ENCODE measurements around the gene UNC5CL.

Gene UNC5CL

DNA sequence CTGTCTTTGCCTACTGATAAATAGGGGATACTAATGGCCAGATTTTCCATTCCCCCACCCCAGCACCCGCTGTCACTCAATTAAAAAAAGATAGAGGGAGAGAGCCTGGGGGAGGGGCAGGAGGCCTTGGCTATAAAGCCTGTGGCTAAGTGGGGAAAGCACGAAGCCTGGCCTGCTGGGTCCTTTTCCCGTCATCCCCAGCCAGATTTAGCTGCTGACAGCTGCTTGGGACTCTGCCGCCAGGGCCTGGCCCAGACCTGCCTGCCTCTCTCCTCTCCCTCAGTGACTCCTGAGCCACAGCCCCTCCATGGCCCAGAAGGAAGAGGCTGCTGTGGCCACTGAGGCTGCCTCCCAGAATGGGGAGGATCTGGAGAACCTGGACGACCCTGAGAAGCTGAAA lies 14.0 kb upstream of the UNC5CL start, which contains the start of gene APOBEC2:
TSS of gene APOBEC2 (plus strand) at position 162 of the 400 bp plus-strand sequence. CDS start at position 308, 146 bp downstream.
- H3K36me3 ChIP-seq (ENCODE audit: control insufficient read depth, insufficient read depth, low read length), result no peaks in the 10 kb centered on the region; the same call in 1 of the 2 replicates
- no peak for DNase-seq (ENCODE audit: extremely low read depth, insufficient read length)
- TF ChIP-seq, protein P1, sequence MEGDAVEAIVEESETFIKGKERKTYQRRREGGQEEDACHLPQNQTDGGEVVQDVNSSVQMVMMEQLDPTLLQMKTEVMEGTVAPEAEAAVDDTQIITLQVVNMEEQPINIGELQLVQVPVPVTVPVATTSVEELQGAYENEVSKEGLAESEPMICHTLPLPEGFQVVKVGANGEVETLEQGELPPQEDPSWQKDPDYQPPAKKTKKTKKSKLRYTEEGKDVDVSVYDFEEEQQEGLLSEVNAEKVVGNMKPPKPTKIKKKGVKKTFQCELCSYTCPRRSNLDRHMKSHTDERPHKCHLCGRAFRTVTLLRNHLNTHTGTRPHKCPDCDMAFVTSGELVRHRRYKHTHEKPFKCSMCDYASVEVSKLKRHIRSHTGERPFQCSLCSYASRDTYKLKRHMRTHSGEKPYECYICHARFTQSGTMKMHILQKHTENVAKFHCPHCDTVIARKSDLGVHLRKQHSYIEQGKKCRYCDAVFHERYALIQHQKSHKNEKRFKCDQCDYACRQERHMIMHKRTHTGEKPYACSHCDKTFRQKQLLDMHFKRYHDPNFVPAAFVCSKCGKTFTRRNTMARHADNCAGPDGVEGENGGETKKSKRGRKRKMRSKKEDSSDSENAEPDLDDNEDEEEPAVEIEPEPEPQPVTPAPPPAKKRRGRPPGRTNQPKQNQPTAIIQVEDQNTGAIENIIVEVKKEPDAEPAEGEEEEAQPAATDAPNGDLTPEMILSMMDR (IDR thresholded peaks at IDR 0.05; ENCODE audit: insufficient read depth, low read length, poor library complexity, severe bottlenecking), result no peak
- H3K4me3 ChIP-seq (replicated peaks; ENCODE audit: low read depth, low read length), result no peak within 1 kb of the TSS
- H3K27me3 ChIP-seq (replicated peaks; ENCODE audit: control insufficient read depth, insufficient read depth, low read length), result no peaks in the 10 kb centered on the region

DNA sequence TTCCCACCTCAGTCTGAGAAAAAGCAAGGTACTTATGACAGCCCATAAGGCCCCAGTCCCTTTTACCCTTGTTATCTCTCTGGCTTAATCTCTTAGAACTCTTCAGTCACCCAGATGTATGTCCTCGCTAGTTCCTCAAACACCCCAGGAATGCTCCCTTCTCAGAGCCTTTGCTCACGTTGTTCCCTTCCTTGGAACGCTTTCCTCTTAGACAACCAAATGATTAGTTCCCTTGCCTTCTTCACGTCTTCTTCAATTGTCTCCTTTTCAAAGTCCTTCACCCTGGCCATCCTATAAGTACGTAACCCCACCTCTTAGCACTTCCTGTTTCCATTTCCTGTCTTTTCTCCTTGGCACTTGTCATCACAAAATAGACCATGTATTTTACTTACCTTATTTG lies 12.9 kb upstream of the UNC5CL start:
- no peak for DNase-seq (ENCODE audit: extremely low read depth, insufficient read length)
- TF ChIP-seq, protein P1 (IDR thresholded peaks at IDR 0.05; ENCODE audit: insufficient read depth, low read length, poor library complexity, severe bottlenecking), result no peak
- no peaks in the 10 kb centered on the region for H3K27me3 ChIP-seq (replicated peaks; ENCODE audit: control insufficient read depth, insufficient read depth, low read length)

DNA sequence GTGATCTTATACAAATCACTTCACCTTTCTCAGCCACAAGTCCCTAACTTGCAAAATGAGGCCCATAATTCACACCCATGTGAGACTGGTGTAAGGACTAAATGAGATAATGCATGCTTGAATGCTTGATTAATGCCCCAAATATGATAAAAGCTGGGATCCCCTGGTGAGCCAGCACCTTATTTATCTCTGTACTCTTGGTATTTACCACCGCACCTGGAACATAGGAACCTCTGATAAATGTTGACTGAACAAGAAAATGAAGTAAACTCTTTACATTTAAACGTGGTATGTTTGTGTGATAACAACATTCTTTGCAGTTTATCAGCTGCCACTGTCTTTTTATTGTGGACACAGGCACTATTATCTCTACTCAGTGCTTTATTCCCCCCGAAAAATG lies 11.5 kb upstream of the UNC5CL start:
- H3K27me3 ChIP-seq (replicated peaks; ENCODE audit: control insufficient read depth, insufficient read depth, low read length), result no peaks in the 10 kb centered on the region
- TF ChIP-seq, protein P1 (IDR thresholded peaks at IDR 0.05; ENCODE audit: insufficient read depth, low read length, poor library complexity, severe bottlenecking), result no peak
- no peak for DNase-seq (ENCODE audit: extremely low read depth, insufficient read length)
- H3K36me3 ChIP-seq (ENCODE audit: control insufficient read depth, insufficient read depth, low read length), result no peaks in the 10 kb centered on the region
- no peak overlapping the region for H3K4me3 ChIP-seq (replicated peaks; ENCODE audit: low read depth, low read length)

More for the DNA sequence above, 12.9 kb upstream of the UNC5CL start:
- Histone ChIP-seq H3K36me3 (ENCODE audit: control insufficient read depth, insufficient read depth, low read length) (no peaks in the 10 kb centered on the region), H3K4me3 (replicated peaks; ENCODE audit: low read depth, low read length) (no peak overlapping the region)

DNA sequence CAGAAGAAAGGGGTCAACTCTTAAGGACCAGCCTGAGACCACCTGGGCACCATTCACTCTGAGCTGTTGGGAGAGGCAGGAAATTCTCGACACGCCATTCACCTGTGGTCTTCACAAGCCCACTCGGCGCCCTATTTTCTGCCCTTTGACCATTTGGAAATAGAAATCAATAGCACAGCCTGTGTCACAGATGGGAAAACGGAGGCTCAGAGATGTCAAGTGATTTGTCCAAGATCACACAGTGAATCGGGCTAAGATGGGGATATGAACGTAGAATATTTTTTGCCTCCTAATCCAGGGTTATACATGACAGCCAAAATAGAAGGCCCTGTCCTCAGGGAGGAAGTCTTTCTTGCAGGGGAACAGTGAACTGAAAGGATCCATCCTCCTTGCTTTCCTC lies 10.9 kb upstream of the UNC5CL start:
- TF ChIP-seq, protein P1 (IDR thresholded peaks at IDR 0.05; ENCODE audit: insufficient read depth, low read length, poor library complexity, severe bottlenecking), result no peak
- no peaks in the 10 kb centered on the region for H3K36me3 ChIP-seq (ENCODE audit: control insufficient read depth, insufficient read depth, low read length)
- no peak for DNase-seq (ENCODE audit: extremely low read depth, insufficient read length)
- no peak overlapping the region for H3K4me3 ChIP-seq (replicated peaks; ENCODE audit: low read depth, low read length)
- H3K27me3 ChIP-seq (replicated peaks; ENCODE audit: control insufficient read depth, insufficient read depth, low read length), result no peaks in the 10 kb centered on the region

DNA sequence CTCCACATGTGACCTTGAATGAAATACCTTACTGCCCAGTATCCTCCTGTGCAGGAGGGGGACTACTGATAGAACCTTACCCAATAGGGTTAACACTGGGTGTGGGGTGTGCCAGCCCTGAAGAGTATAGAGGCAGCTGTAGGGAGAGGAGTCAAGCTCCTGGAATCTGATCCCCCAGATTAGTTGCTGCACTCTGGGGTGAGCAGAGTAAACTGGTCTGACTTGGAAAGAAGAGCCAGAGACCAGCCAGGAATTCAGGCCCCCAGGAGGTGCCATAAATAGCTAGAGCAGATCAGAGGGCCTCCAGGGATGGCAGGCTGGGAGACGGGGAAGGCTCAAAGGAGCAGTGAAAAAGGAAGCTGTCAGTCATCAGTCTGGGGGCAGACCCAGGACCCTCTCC lies 10.5 kb upstream of the UNC5CL start:
- DNase-seq (ENCODE audit: extremely low read depth, insufficient read length), result no peak
- no peaks in the 10 kb centered on the region for H3K36me3 ChIP-seq (ENCODE audit: control insufficient read depth, insufficient read depth, low read length)
- no peak overlapping the region for H3K4me3 ChIP-seq (replicated peaks; ENCODE audit: low read depth, low read length)
- no peaks in the 10 kb centered on the region for H3K27me3 ChIP-seq (replicated peaks; ENCODE audit: control insufficient read depth, insufficient read depth, low read length)
- TF ChIP-seq, protein P1 (IDR thresholded peaks at IDR 0.05; ENCODE audit: insufficient read depth, low read length, poor library complexity, severe bottlenecking), result no peak

All from GM06990 (cell line).